NCI-H526 (cell line): Measurements from ENCODE around the gene CYP3A4.
"Not testable (repeated sequence)": the region's sequence is repeated elsewhere in the genome, so short reads cannot be mapped to it uniquely, and the experiment has no call there.

Experiments used
- DNase-seq, 2 experiments: peaks; one replicate each; lab custom pipeline; 2025; lab: John Stamatoyannopoulos, UW

CYP3A4 gene

DNA sequence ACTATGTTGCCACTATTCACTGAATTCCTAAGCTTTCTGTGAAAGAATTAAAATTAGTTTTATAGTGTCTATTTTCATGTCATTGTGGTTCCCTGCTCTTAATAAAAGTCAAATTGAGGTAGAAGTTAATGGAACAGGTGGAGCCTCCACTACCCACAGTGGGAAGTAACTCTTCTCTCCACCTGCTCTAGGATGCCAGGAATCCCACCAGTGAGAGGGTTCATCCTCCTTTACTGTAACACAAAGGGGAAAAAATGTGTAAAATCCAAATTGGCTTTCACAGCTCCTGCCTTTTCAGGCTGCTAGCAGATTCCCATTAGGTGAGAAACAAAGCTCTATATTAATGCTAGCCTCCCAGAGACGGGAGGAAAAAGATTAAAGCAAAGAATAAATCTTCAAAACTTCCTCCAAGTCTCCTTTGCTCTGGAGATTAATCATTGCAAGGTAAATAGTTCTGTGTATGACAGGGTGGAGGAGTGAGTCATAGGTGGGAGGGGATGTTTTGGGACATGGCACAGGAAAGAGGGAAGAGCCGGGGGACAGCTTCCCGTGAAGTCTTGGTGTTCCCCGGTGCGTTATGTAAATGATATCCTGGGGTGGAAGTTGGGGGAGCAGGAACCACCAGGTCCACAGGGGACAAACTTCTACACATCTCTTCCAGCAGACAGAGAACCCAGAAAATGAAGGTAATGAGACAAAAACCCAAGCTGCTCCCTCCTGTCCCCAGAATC is 32.5 kb downstream of the CYP3A4 start:
- not testable (repeated sequence) for DNase-seq

DNA sequence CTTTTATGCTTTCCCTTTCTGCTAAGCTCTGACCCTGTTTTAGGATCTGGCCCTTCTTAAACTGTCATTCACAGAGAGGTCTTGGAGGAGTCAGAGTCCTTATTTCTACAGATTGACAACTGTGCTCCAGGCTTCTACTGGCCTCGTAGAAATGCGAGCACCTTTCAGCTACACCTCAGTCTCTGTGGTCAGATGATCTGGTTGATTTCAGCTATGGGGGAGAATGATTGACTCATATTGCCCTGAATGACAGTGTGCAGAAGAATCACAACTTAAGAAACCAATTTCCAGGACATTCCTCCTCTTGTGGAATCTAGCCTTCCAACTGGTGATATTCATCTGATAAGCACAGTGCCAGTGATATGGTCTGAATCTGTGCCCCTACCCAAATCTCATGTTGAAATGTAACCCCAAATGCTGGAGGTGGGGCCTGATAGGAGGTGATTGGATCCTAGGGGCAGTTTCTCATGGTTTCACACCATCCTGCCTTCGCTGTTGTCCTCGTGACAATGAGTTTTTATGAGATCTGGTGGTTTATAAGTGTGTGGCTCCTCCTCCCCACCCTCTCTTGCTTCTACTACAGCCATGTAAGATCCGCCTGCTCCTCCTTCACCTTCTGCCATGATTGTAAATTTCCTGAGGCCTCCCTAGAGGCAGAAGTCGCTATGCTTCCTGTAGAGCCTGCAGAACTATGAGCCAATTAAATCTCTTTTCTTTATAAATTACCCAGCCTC is 35.0 kb downstream of the CYP3A4 start:
- no peak for DNase-seq

GRCh38 chr7:99746915-99747314 is 37.1 kb downstream of the CYP3A4 start:
- DNase-seq: peak; percentile 3 to 25

GRCh38 chr7:99745395-99745794 is 38.6 kb downstream of the CYP3A4 start:
- DNase-seq: not testable (repeated sequence)

- DNase-seq: no peak
Observed at GRCh38 chr7:99742737-99743394, 41.1 kb downstream of the CYP3A4 start.

GRCh38 chr7:99741441-99741795 is 42.6 kb downstream of the CYP3A4 start:
- no peak for DNase-seq

- DNase-seq: no peak
Observed at GRCh38 chr7:99740573-99741440, 43.2 kb downstream of the CYP3A4 start.

DNA sequence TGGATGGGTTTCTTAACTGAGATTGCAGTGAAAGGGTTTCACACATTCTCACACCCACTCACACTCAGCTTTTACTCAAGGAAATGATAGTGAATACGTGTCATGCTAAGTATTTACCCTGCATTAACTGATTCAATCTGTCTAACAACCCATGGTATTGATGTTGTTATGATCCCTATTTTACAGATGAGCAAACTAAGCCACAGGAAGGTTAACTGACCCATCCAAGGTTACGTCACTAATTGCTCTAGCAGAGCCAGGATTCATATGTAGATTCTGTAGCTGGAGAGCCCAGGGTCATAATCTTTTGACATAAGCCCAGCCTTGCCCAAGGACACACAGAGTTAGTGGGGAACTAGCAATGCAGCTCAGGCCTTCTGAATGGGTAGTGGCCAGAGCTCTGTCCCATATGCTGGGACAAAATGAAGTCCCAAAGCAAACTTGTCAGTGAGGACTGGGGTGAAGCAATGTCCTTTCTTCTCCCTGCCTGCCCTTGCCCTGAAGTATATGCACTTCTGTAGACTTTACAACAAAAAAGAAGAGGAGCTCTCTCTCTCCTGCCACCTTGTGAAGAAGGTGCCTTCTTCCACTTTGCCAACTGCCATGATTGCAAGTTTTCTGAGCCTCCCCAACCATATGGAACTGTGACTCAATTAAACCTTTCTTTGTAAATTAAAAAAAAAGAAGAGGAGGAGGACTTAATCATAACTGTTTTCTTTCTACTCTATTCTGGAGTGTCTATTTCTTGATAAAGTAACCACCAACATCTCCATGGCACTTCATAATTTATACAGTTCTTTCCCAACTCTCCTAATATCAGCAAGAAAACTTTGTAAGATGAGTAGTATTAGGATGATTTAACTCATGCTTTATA is 44.0 kb downstream of the CYP3A4 start:
- DNase-seq: no peak

- no peak for DNase-seq
Observed at GRCh38 chr7:99737726-99738125, 46.3 kb downstream of the CYP3A4 start.

DNA sequence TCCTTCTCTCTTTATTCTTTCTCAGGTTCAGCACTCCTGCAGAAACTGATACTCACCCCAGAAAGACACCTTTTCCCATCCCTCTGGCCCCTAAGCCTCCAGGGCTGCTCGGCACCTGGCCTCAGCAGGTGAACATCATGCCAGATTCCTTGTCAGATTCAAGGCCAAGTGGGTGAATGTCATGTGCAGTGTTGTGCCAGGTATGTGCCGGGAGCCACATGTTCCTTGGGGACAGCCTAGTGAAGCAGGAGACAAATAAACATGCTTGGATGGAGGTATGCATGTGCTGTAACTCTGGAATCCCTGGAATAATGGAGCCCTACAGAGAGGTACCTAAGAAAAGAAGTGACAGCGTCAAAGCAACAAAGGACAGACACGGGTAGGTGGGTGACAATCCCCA is 47.3 kb downstream of the CYP3A4 start:
- DNase-seq: not testable (repeated sequence)

DNA sequence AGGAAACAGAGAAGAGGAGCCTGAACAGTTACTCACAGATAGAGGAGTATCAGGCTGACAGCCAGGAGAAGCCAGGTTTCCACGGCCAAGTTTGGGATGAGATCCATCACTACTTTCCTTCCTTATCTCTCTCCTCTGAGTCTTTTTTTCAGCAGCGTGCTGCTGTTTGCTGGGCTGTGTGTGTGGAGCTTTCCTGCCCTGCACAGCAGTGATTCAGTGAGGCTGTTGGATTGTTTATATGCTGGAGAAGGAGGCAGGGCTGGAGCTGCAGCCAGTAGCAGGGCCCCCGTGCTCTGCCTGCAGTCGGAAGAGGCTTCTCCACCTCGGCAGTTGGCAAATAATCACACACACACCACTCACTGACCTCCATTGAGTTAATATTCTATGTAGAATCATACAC is 49.0 kb downstream of the CYP3A4 start, which contains the start of gene CYP3A7:
Gene CYP3A7, minus strand, starts transcription at position 210 of the 400 bp plus-strand sequence. Its CDS starts 103 bp downstream, at position 107.
- DNase-seq: no peak

GRCh38 chr7:99733448-99733847 is 50.5 kb downstream of the CYP3A4 start:
- DNase-seq: peak in 1 of 2 experiments; percentile 47

DNA sequence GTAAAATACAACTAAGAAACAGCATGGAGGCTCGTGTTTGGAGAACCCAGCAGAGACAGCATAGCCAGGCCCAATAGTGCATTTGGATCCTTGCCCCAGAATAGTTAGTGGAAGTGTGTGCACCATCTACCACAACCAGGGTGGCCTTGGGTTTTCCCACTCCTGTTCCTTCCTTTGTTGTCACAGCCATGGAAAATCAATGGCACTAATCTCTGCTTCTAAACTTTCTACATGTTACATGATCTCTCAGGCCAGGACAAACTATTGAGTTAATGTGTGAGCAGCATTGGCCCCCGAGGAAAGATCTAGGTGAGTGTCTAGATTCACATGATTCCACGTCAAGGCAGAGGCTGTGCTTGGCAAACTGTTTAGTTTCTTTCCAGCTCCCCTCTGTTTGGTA is 51.0 kb downstream of the CYP3A4 start:
- no peak for DNase-seq

- no peak for DNase-seq
Observed at GRCh38 chr7:99731638-99732374, 52.2 kb downstream of the CYP3A4 start.

- no peak for DNase-seq
Observed at GRCh38 chr7:99730992-99731391, 53.0 kb downstream of the CYP3A4 start.

DNA sequence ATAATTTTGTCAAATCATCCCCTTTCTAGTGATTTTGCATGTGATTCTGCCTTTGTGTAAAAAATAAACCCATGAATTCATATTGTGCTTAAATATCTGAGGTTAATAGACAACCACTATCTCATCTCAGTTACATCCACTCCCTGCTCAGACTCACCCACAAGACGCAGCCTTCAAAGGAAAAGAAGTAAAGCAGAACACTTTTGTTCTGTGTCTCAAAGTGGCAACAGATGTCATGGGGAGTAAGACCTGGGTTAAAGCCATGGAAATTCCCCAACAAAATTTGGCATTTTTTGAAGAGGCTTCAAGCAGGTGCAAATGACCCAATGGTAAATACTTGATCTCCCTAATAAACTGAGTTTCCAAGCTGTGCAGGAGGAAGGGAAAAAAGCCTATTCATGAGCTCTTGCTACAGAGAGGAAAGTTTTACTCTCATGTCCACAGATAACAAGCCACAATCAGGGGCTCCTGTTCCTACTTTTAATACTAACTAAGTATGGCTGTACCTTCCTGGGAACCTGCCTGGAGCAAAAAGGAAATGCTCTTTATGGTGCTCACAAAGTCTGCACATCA is 53.7 kb downstream of the CYP3A4 start:
- no peak for DNase-seq

DNA sequence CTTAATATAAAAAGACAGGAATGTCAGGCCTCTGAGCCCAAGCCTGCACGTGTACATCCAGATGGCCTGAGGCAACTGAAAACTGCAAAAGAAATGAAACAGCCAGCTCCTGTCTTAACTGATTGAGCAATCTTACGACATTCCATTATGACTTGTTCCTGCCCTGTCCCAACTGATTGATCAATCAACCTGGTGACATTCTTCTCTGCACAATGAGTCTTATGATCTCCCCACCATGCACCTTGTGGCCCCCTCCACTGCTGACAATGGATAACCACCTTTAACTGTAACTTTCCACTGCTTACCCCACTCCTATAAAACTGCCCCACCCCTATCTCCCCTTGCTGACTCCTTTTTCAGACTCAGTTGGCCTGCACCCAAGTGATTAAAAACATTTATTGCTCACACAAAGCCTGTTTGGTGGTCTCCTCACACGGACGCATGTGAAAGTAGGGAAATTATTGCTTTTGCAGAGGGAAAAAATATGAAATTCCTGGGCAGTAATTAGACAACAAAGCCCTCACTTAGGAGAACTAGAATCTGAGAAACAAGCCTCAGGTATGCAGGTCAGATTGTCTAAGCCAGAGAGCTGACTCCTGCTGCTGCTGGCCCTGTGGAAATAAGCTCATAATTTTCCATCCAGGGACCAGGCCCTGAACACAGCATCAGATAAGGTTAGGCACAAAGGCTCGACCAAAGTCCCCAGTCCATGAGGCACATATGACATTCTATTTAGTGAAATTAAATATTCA is 54.3 kb downstream of the CYP3A4 start:
- no peak for DNase-seq

DNA sequence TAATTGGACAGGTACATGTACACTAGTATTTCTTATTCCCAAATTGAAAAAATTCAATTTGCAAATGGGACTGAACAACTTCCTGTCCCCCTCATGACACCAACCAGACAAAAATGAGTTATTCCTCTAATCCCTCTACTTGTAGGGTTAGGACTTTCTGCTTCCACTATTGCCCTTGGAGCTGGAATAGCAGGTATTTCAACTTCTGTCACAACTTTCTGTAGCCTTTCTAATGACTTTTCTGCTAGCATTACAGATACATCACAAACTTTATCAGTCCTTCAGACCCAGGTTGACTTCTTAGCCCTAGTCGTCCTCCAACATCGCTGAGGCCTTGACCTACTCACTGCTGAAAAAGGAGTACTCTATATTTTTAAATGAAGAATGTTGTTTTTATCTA is 55.4 kb downstream of the CYP3A4 start:
- no peak for DNase-seq

GRCh38 chr7:99723201-99723600 is 60.8 kb downstream of the CYP3A4 start:
- DNase-seq: not testable (repeated sequence)
